PFSK-1 (cell line): ENCODE measurements around the gene TCERG1.

Experiments
- FOXP2 ChIP-seq: optimal IDR thresholded peaks from 2 replicates; pipeline ENCODE3; 2011; ENCODE audit warnings: borderline replicate concordance, control low read depth, inconsistent platforms; ENCODE audit not compliant: insufficient read depth; ENCODE audit errors: extremely low read length, extremely low read depth
- POLR2AphosphoS5 ChIP-seq: IDR thresholded peaks from 2 replicates; pipeline ENCODE4 v1.6.1; 2012; ENCODE audit warnings: low read depth, mild to moderate bottlenecking, control low read depth, low read length, moderate library complexity
- SIN3A ChIP-seq: IDR thresholded peaks from 2 replicates; pipeline ENCODE4 v1.6.1; 2012; ENCODE audit warnings: mild to moderate bottlenecking, low read length, moderate library complexity, borderline replicate concordance; ENCODE audit not compliant: insufficient read depth
- TAF1 ChIP-seq: IDR thresholded peaks from 2 replicates; pipeline ENCODE4 v1.6.1; 2012; ENCODE audit warnings: low read length, control low read depth, borderline replicate concordance; ENCODE audit not compliant: insufficient read depth
- TF ChIP-seq, protein P1 (sequence below), 2 experiments: IDR thresholded peaks; 2 replicates each; pipeline versions ENCODE4 v1.6.1 to v1.8.0; 2011 to 2012; ENCODE audit warnings: low read depth in 2 of 2, low read length in 2 of 2, control low read depth in 1 of 2, inconsistent platforms in 1 of 2, mild to moderate bottlenecking in 1 of 2, moderate library complexity in 1 of 2; ENCODE audit not compliant: insufficient read depth in 1 of 2

TCERG1 gene

DNA sequence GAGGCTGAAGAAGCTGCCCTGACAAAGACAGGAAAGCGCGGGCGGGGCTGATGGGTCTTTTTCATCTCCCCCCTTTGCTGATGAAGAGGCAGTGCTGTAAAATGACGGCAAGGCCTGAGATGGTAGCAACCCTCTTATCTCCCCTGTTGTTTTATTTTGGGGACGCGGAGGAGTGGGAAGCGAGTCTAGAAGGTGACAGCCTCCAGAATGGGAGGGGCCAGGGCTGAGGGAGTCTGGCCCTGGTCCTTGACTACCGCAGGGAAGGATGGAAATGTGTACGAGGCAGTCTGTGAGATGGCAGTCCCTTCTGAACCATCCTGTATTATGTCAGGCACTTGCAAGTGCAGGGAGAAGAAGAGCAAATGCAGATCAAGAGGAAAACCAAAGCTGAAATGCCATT is 46.1 kb upstream of the TCERG1 start:
- TF ChIP-seq TAF1: no peak
- no peak for TF ChIP-seq POLR2AphosphoS5
- TF ChIP-seq SIN3A: no peak
- TF ChIP-seq FOXP2: no peak
- TF ChIP-seq, protein P1, sequence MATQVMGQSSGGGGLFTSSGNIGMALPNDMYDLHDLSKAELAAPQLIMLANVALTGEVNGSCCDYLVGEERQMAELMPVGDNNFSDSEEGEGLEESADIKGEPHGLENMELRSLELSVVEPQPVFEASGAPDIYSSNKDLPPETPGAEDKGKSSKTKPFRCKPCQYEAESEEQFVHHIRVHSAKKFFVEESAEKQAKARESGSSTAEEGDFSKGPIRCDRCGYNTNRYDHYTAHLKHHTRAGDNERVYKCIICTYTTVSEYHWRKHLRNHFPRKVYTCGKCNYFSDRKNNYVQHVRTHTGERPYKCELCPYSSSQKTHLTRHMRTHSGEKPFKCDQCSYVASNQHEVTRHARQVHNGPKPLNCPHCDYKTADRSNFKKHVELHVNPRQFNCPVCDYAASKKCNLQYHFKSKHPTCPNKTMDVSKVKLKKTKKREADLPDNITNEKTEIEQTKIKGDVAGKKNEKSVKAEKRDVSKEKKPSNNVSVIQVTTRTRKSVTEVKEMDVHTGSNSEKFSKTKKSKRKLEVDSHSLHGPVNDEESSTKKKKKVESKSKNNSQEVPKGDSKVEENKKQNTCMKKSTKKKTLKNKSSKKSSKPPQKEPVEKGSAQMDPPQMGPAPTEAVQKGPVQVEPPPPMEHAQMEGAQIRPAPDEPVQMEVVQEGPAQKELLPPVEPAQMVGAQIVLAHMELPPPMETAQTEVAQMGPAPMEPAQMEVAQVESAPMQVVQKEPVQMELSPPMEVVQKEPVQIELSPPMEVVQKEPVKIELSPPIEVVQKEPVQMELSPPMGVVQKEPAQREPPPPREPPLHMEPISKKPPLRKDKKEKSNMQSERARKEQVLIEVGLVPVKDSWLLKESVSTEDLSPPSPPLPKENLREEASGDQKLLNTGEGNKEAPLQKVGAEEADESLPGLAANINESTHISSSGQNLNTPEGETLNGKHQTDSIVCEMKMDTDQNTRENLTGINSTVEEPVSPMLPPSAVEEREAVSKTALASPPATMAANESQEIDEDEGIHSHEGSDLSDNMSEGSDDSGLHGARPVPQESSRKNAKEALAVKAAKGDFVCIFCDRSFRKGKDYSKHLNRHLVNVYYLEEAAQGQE (IDR thresholded peaks at IDR 0.05; ENCODE audit: insufficient read depth in 1 of 2, low read depth in 2 of 2, low read length in 2 of 2): no peak

DNA sequence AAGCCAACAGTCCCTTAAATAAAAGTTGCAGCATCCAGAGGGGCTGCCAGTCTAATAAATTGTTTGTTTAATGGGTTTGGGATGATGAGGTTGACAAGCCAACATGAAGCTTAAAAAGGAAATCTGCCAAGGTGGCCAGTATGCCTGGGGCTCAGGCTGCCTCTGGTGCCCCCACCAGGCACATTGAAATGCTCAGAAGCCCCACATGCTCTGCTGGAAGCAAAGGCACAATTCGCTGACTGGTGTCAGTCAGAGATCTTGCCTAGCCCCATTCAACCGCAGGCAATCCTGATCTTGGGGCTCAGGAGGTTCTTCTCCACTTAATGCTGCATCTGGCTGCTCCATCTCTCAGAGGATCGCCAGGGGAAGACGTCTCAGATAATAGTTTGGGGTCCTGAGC is 44.2 kb upstream of the TCERG1 start:
- TF ChIP-seq TAF1: no peak
- no peak for TF ChIP-seq FOXP2
- TF ChIP-seq SIN3A: no peak
- TF ChIP-seq, protein P1 (IDR thresholded peaks at IDR 0.05; ENCODE audit: insufficient read depth in 1 of 2, low read depth in 2 of 2, low read length in 2 of 2): no peak
- TF ChIP-seq POLR2AphosphoS5: no peak

DNA sequence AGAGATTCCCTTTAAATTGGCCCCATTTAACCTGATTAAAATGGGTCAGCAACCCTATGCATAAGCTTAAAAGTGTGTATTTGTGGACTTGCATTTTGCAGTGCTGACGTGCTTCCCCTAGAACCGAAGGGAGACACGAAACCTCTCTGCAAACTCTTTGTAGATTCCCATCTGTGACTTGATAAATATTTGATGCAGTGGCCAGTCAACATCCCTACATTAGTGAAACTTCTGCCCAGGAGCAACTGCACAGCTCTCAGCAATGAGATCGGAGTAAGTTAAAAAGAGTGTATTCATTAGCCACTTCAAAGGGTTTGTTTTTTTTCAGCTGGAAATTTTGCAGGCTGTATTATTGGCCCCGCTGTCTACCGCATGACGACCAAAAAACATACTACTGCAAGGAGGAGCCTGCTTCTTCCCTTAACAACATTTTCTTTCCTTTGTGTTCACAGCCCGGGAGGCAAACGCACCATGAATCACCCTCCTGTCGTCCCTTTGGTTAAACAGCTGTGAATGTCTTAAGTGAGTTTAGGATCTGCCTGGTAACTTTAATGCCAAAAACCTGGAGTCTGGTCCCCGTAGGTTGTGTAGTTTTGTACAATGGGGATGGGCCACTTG is 38.0 kb upstream of the TCERG1 start:
- no peak for TF ChIP-seq POLR2AphosphoS5
- no peak for TF ChIP-seq TAF1
- no peak for TF ChIP-seq FOXP2
- TF ChIP-seq SIN3A: no peak
- TF ChIP-seq, protein P1 (IDR thresholded peaks at IDR 0.05; ENCODE audit: insufficient read depth in 1 of 2, low read depth in 2 of 2, low read length in 2 of 2): no peak

DNA sequence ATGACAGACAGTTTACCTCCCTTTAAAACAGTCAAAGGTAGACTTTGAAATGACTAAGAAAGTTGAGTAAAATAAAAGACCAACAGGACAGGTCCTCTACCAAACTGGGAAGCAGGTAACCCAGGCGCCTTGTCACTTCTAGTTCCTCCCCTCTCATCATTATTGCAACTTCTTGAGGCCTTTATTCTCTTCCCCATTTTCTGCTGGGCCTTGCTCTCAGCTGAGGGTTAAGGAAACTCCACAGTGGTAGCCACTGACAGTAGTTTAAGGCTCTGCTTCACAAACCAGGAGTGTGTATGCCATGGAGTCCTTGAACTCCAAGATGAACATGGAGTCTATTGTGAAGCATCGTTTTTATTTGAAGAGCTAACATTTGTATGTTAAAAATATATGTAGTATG is 36.9 kb upstream of the TCERG1 start:
- TF ChIP-seq POLR2AphosphoS5: no peak
- no peak for TF ChIP-seq SIN3A
- no peak for TF ChIP-seq TAF1
- TF ChIP-seq, protein P1 (IDR thresholded peaks at IDR 0.05; ENCODE audit: insufficient read depth in 1 of 2, low read depth in 2 of 2, low read length in 2 of 2): no peak
- no peak for TF ChIP-seq FOXP2
